ENCODE data around the gene GHR.
"Not testable (repeated sequence)": the region's sequence is repeated elsewhere in the genome, so short reads cannot be mapped to it uniquely, and the experiment has no call there.

The GHR gene

GRCh38 chr5:42648915-42649314, 225.7 kb downstream of the GHR start:
- no peaks in the 10 kb centered on the region for H3K36me3 ChIP-seq
- no peak for TF ChIP-seq CTCF (IDR thresholded peaks at IDR 0.05; ENCODE audit: low read depth, low read length)
- H3K27me3 ChIP-seq (ENCODE audit: insufficient read depth, low read depth, severe bottlenecking) = peaks cover 39% of the 10 kb centered on the region
- no peaks in the 10 kb centered on the region for H3K9me3 ChIP-seq (ENCODE audit: severe bottlenecking)
- H3K4me3 ChIP-seq (ENCODE audit: low read depth, low read length) = no peak overlapping the region
- no peak for DNase-seq
- H3K27ac ChIP-seq = no peak overlapping the region

DNA sequence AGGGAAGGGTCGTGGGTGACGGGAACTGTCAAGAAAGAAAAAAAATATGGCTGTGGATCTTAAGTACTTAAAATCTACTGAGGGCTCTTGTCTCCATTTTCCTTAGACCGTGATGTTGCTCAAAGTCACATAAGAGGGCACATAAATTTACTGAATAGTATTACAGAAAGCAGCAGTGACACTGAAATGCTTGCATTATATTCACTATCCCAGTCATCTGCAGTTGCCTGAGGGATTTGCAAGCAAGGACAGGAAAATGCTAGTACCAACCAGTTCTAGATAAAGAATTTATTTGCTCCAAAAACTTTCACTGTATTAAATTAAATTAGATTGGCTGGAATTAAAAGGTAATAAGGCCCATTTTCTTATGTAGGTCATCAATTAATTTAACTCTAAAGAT, 226.8 kb downstream of the GHR start:
- H3K27ac ChIP-seq = no peak overlapping the region
- peaks cover 46% of the 10 kb centered on the region for H3K27me3 ChIP-seq (ENCODE audit: insufficient read depth, low read depth, severe bottlenecking)
- H3K36me3 ChIP-seq = no peaks in the 10 kb centered on the region
- no peak for TF ChIP-seq CTCF (IDR thresholded peaks at IDR 0.05; ENCODE audit: low read depth, low read length)
- no peaks in the 10 kb centered on the region for H3K9me3 ChIP-seq (ENCODE audit: severe bottlenecking)
- H3K4me3 ChIP-seq (ENCODE audit: low read depth, low read length) = no peak overlapping the region
- no peak for DNase-seq

GRCh38 chr5:42653705-42654104, 230.5 kb downstream of the GHR start:
- peaks cover 28% of the 10 kb centered on the region for H3K27me3 ChIP-seq (ENCODE audit: insufficient read depth, low read depth, severe bottlenecking)
- H3K27ac ChIP-seq = no peak overlapping the region
- DNase-seq = no peak
- TF ChIP-seq CTCF (IDR thresholded peaks at IDR 0.05; ENCODE audit: low read depth, low read length) = no peak
- H3K36me3 ChIP-seq = no peaks in the 10 kb centered on the region
- no peaks in the 10 kb centered on the region for H3K9me3 ChIP-seq (ENCODE audit: severe bottlenecking)
- H3K4me3 ChIP-seq (ENCODE audit: low read depth, low read length) = no peak overlapping the region

GRCh38 chr5:42654645-42655044, 231.4 kb downstream of the GHR start:
- peaks cover 5% of the 10 kb centered on the region for H3K9me3 ChIP-seq (ENCODE audit: severe bottlenecking)
- no peaks in the 10 kb centered on the region for H3K36me3 ChIP-seq
- peaks cover 25% of the 10 kb centered on the region for H3K27me3 ChIP-seq (ENCODE audit: insufficient read depth, low read depth, severe bottlenecking)
- no peak overlapping the region for H3K27ac ChIP-seq
- no peak for DNase-seq
- no peak for TF ChIP-seq CTCF (IDR thresholded peaks at IDR 0.05; ENCODE audit: low read depth, low read length)
- no peak overlapping the region for H3K4me3 ChIP-seq (ENCODE audit: low read depth, low read length)

- Histone ChIP-seq H3K27me3 (ENCODE audit: insufficient read depth, low read depth, severe bottlenecking) (peaks cover 20% of the 10 kb centered on the region), H3K4me3 (ENCODE audit: low read depth, low read length) (no peak overlapping the region), H3K9me3 (ENCODE audit: severe bottlenecking) (peaks cover 5% of the 10 kb centered on the region), H3K36me3 (no peaks in the 10 kb centered on the region), H3K27ac (no peak overlapping the region)
- no peak for TF ChIP-seq CTCF (IDR thresholded peaks at IDR 0.05; ENCODE audit: low read depth, low read length)
- no peak for DNase-seq
Measured at GRCh38 chr5:42655982-42656650, 232.9 kb downstream of the GHR start.

DNA sequence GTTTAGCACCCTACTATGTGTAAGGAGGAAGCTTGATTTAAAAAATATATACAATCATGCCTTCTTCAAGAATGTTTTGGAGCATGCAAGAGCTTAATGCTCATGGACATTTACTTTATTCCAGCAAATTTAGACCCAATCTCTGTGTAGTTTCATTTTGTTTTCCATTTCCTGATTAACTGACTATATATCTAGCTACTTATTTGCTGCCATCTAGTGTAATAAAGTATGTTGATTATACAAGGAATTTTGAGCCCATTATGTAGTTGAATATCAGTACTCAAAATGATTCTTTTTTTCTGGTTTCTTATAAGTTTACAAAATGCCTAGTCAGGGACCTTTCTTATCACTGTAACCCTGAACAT, 233.4 kb downstream of the GHR start:
- Histone ChIP-seq H3K4me3 (ENCODE audit: low read depth, low read length) (no peak overlapping the region), H3K27me3 (ENCODE audit: insufficient read depth, low read depth, severe bottlenecking) (peaks cover 20% of the 10 kb centered on the region), H3K36me3 (no peaks in the 10 kb centered on the region), H3K27ac (no peak overlapping the region), H3K9me3 (ENCODE audit: severe bottlenecking) (peaks cover 5% of the 10 kb centered on the region)
- TF ChIP-seq CTCF (IDR thresholded peaks at IDR 0.05; ENCODE audit: low read depth, low read length) = no peak
- no peak for DNase-seq

DNA sequence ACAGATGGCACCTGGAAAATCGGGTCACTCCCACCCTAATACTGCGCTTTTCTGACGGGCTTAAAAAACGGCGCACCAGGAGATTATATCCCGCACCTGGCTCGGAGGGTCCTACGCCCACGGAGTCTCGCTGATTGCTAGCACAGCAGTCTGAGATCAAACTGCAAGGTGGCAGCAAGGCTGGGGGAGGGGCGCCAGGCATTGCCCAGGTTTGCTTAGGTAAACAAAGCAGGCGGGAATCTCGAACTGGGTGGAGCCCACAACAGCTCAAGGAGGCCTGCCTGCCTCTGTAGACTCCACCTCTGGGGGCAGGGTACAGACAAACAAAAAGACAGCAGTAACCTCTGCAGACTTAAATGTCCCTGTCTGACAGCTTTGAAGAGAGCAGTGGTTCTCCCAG, 236.6 kb downstream of the GHR start:
- not testable (repeated sequence) for H3K4me3 ChIP-seq (ENCODE audit: low read depth, low read length); H3K27me3 ChIP-seq (ENCODE audit: insufficient read depth, low read depth, severe bottlenecking); H3K9me3 ChIP-seq (ENCODE audit: severe bottlenecking); H3K27ac ChIP-seq; H3K36me3 ChIP-seq; DNase-seq
